HEK293 (cell line): ENCODE data around the gene MGLL.

Experiments
- ZBTB44 ChIP-seq: fragments of 450-650 bp; IDR thresholded peaks from 2 replicates; pipeline ENCODE4 v1.5.1; 2018; ENCODE audit warnings: missing biosample characterization, mild to moderate bottlenecking, missing genetic modification characterization
- ZNF24 ChIP-seq: fragments of 450-650 bp; formaldehyde crosslinking; IDR thresholded peaks from 2 replicates; pipeline ENCODE4 v1.5.1; 2016; ENCODE audit warnings: missing biosample characterization, missing genetic modification characterization
- ZNF302 ChIP-seq: fragments of 450-650 bp; formaldehyde crosslinking; IDR thresholded peaks from 2 replicates; pipeline ENCODE4 v1.5.1; 2016; ENCODE audit warnings: missing biosample characterization, missing genetic modification characterization, low read depth
- ZNF311 ChIP-seq: fragments of 450-650 bp; formaldehyde crosslinking; IDR thresholded peaks from 2 replicates; pipeline ENCODE4 v1.5.1; 2017; ENCODE audit warnings: missing biosample characterization, missing genetic modification characterization, borderline replicate concordance
- ZNF335 ChIP-seq: fragments of 450-650 bp; formaldehyde crosslinking; conservative IDR thresholded peaks from 2 replicates; pipeline ENCODE4 v1.5.1; 2016; ENCODE audit warnings: missing biosample characterization, missing genetic modification characterization
- TF ChIP-seq, protein P1 (sequence below): fragments of 450-650 bp; formaldehyde crosslinking; IDR thresholded peaks from 2 replicates; pipeline ENCODE4 v1.5.1; 2016; ENCODE audit warnings: missing biosample characterization, missing genetic modification characterization

- TF ChIP-seq ZNF24 (no peak), ZNF302 (tag by site-specific recombination) (no peak), ZNF335 (tag by site-specific recombination) (no peak), ZNF311 (no peak), ZBTB44 (tag by site-specific recombination) (no peak)
- TF ChIP-seq, protein P1, sequence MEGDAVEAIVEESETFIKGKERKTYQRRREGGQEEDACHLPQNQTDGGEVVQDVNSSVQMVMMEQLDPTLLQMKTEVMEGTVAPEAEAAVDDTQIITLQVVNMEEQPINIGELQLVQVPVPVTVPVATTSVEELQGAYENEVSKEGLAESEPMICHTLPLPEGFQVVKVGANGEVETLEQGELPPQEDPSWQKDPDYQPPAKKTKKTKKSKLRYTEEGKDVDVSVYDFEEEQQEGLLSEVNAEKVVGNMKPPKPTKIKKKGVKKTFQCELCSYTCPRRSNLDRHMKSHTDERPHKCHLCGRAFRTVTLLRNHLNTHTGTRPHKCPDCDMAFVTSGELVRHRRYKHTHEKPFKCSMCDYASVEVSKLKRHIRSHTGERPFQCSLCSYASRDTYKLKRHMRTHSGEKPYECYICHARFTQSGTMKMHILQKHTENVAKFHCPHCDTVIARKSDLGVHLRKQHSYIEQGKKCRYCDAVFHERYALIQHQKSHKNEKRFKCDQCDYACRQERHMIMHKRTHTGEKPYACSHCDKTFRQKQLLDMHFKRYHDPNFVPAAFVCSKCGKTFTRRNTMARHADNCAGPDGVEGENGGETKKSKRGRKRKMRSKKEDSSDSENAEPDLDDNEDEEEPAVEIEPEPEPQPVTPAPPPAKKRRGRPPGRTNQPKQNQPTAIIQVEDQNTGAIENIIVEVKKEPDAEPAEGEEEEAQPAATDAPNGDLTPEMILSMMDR (tag by site-specific recombination), result no peak
Measured at GRCh38 chr3:127640042-127640355, 182.3 kb downstream of the MGLL start.
